ENCODE measurements around the gene GSTM1. TPM values are rescaled to one million over a fixed set of nuclear protein-coding genes. Genes with fewer than 3 reads are reported as not detected.
"Not testable (repeated sequence)": the region's sequence is repeated elsewhere in the genome, so short reads cannot be mapped to it uniquely, and the experiment has no call there.

Gene GSTM1
- total RNA-seq, 1 donor from 2014 or later = 67.8 TPM

- intact Hi-C loops (cut with micrococcal nuclease) = not testable (repeated sequence)
Observed at GRCh38 chr1:109694400-109694799, 6.8 kb downstream of the GSTM1 start.

DNA sequence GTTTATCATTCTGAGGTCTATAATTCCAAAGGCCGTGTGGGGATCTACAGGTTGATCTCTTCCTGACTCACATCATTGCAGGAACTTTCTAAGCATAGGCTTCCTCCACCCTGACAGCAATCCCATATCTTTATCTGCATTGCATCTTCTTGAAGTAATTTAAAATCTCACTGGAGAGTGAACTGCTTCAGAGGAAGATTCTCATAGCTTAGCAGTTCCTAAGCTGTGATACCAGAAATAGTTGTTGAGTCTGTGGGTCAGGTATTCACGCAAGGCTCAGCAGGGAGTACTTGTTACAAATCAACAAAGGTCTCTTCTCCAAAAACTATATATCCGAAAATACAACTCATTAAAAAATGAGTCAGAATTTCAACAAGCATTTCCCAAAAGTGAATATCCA is 7.5 kb downstream of the GSTM1 start:
- intact Hi-C loops (cut with micrococcal nuclease) = not testable (repeated sequence)

- intact Hi-C loops (cut with micrococcal nuclease) = no loop called here
Observed at GRCh38 chr1:109697066-109697465, 9.4 kb downstream of the GSTM1 start.

- intact Hi-C loops (cut with micrococcal nuclease) = not testable (repeated sequence)
Observed at GRCh38 chr1:109697861-109698260, 10.2 kb downstream of the GSTM1 start.

- intact Hi-C loops (cut with micrococcal nuclease) = not testable (repeated sequence)
Observed at GRCh38 chr1:109702940-109703339, 15.3 kb downstream of the GSTM1 start.

- intact Hi-C loops (cut with micrococcal nuclease) = no loop called here
Observed at GRCh38 chr1:109704173-109704572, 16.6 kb downstream of the GSTM1 start.

DNA sequence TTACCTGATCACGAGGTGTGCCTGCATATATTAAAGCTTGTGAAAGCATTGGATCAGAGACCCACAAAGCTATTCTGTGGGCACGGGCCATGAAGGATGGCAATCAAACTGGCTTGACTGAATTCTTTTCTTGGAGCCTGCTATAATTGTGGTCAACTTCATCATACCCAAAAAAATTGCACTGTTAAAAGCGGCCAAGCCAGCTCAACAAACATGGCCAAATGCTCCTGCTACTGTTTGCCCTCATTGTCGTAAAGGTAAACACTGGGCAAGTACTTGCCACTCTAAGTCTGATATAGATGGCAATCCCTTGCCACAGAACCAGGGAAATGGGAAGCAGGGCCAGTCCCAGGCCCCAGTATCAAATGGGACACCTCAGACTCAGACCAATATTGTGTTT is 17.8 kb downstream of the GSTM1 start:
- intact Hi-C loops (cut with micrococcal nuclease) = no loop called here

DNA sequence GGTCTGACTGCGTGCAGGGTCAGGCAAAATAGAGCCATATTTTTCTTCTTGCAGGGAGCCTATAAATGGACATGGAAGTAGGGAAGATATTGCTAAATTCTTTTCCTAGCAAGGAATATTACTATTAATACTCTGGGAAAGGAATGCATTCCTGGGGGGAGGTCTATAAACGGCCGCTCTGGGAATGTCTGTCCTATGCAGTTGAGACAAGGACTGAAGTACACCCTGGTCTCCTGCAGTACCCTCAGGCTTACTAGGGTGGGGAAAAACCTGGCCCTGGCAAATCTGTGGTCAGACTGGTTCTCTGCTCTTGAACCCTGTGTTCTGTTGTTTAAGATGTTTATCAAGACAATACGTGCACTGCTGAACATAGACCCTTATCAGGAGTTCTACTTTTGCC is 21.3 kb downstream of the GSTM1 start:
- intact Hi-C loops (cut with micrococcal nuclease) = not testable (repeated sequence)

GRCh38 chr1:109709822-109710221 is 22.2 kb downstream of the GSTM1 start:
- intact Hi-C loops (cut with micrococcal nuclease) = loop anchor here (2.0 kb wide), 1 partner anchor 23 kb away; the partner anchor contains the start of gene GSTM1

DNA sequence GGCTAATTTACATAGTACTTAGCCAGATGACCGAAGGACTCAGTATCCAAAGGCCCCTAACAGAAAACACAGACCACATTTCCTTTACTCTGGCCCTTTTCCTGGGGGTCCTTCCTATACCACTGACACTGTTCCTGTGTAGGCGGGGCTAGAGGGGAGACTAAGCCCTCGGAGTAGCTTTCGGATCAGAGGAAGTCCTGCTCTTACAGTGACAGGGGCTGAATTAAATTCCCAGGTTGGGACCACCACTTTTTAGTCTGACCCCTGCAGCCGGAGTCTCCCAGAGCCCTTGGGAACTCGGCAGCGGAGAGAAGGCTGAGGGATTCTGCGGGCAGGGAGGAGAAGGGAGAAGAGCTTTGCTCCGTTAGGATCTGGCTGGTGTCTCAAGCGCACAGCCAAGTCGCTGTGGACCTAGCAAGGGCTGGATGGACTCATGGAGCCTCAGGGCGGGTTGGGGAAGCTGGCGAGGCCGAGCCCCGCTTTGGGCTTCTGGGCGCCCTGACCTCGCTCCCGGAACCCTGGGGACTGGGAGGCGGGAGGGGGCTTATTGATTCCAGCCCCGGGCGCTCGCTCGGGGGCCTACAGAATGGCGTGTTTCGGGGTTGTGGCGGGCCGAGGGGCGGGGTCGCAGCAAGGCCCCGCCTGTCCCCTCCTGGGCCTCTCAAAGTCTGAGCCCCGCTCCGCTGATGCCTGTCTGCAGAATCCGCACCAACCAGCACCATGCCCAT is 24.1 kb downstream of the GSTM1 start, which contains the start of gene GSTM5:
TSS of gene GSTM5 (plus strand) at position 659 of the 728 bp plus-strand sequence. CDS start at position 721, 62 bp downstream.
- intact Hi-C loops (cut with micrococcal nuclease) = loop anchor here (2.0 kb wide), 1 partner anchor 25 kb away; the partner anchor contains the start of gene GSTM1

DNA sequence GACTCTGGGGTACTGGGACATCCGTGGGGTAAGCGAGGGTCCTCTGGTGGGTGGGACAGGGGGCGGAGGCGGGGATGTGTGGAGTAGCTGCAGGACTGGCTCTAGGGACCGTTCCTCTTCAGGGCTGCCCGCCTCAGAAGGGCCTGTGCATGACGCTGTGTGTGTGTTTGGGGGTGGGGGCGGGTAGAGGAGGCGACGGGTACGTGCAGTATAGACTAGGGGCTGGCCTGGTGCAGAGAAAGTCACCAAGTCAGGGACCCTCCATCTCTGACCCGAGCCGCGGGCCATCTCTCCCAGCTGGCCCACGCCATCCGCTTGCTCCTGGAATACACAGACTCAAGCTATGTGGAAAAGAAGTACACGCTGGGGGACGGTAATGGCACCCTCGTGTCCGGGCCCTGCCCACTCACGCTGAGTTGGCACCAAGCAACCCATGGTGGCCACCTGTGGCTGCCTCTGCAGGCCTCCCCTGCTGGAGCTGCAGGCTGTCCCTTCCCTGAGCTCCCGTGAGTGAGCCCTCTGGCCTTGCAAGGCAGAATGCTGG is 24.8 kb downstream of the GSTM1 start:
- intact Hi-C loops (cut with micrococcal nuclease) = no loop called here

DNA sequence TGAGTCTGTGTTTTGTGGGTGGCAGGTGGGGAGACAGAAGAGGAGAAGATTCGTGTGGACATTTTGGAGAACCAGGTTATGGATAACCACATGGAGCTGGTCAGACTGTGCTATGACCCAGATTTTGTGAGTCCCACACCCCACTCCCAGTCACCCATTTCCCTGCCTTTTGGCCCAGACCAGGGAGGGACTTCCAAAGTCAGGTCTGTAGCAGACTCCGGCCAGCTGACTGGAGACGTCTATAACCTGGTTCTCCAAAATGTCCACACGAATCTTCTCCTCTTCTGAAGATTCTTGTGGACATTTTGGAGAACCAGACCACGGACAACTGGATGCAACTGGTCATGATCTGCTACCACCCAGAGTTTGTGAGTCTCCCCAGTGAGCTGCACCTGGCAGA is 26.0 kb downstream of the GSTM1 start:
- intact Hi-C loops (cut with micrococcal nuclease) = no loop called here

DNA sequence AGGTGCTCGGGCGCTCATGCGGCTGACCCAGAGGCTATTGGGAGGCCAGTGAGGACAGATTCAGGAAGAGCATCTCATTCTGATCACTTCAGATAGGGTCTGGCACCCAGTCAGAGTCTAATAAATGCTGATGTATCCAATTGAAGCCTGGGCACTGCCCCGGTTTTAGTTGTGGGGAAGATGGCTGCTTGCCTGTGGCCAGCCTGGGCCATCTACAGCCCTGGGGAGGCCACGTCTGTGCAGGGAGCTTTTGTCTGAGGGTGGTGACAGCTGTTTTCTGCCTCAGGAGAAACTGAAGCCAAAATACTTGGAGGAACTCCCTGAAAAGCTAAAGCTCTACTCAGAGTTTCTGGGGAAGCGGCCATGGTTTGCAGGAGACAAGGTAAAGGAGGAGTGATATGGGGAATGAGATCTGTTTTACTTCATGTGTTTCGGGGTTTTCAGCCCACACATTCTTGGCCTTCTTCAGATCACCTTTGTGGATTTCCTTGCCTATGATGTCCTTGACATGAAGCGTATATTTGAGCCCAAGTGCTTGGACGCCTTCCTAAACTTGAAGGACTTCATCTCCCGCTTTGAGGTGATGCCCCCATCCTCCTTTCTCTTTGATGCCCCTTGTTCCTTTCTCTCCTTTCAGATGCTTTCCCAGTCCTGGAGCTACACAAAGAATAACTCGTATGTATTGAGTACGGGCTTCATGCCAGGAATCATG is 27.2 kb downstream of the GSTM1 start:
- intact Hi-C loops (cut with micrococcal nuclease) = no loop called here

DNA sequence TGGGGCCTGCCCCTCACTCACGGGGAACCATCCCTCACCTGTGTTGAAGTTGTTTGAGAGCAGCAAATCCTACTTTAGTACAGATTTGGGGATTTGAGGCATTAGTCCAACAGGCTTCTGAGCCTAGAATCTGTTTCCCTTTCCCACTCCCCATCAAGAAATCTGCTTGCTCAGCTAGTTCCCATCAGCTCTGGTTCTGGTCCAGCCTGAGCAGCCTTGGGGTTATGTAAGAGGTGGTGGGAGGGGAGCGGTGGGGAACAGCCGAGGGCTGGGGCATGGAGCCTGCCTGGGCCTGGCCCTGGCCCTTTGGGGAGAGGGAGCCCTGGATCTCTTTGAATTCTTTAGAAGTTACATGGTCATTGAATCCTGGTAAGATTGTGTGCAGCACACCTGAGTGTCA is 28.5 kb downstream of the GSTM1 start:
- intact Hi-C loops (cut with micrococcal nuclease) = no loop called here

DNA sequence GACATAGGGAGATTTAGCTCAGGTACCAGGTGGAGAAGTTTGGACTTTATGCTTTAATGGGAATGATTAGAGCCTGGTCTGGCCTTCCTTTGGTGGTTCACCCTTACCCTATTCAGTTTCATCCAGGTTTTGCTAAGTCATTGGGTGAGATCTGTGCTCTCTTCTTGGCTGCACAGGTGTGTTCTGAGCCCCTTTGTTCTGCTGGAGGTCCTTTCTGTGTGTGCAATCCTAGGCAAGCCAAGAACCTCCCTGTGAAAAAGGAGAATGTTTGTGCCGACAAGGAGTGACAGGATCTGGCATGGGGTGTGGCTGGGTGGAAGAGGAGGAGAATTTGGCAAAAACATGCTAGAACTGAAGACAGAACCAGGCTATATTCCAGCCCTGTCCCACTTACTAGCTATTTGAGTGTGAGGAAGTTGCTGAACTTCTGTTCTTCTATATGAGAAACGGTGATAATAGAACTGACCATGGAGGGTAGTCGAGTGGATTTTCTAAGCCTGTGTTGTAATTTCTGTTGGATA is 29.0 kb downstream of the GSTM1 start:
- intact Hi-C loops (cut with micrococcal nuclease) = no loop called here

DNA sequence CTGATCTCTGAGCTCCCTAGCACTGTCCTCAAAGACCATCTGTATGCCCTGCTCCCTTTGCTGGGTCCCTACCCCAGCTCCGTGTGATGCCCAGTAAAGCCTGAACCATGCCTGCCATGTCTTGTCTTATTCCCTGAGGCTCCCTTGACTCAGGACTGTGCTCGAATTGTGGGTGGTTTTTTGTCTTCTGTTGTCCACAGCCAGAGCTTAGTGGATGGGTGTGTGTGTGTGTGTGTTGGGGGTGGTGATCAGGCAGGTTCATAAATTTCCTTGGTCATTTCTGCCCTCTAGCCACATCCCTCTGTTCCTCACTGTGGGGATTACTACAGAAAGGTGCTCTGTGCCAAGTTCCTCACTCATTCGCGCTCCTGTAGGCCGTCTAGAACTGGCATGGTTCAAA is 30.1 kb downstream of the GSTM1 start:
- intact Hi-C loops (cut with micrococcal nuclease) = no loop called here

GRCh38 chr1:109718495-109718894 is 30.9 kb downstream of the GSTM1 start:
- intact Hi-C loops (cut with micrococcal nuclease) = no loop called here

DNA sequence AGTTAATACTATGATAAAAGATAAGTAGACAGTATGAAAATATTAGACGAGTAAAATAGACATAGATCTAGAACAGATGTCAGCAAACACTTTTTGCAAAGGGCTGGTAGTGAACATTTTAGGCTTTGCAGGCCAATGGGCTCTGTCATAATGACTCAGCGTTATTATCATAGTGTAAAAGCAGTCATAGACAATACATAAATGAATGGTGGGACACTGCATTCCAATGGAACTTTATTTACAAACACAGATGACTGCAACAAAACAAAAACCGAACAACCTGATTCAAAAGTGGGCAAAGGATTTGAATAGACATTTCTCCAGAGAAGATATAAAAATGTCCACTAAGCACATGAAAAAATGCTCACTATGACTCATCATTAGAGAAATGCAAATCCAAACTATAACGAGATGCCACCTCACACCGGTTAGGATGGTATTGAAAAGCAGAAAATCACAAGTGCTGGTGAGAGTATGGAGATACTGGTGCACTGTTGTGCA is 31.8 kb downstream of the GSTM1 start:
- intact Hi-C loops (cut with micrococcal nuclease) = no loop called here

- intact Hi-C loops (cut with micrococcal nuclease) = no loop called here
Observed at GRCh38 chr1:109721042-109721441, 33.4 kb downstream of the GSTM1 start.

DNA sequence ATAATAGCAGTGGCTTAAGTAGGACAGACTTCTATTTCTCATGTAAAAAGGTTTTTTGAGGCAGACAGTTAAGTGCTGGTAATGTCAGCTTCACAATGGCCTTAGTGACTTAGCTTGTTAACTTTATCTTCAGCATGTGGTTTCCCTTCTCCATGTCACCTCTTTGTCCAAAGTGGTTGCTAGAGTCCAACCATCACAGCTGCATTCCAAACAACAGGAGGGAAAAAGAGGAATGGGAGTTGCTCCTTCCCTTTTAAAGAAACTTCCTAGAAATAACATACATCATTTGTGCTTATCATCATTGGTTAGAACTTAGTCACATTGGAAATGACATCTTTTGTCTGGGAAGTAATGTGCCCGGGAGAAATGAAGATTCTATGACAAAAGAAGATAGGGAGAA is 34.4 kb downstream of the GSTM1 start:
- intact Hi-C loops (cut with micrococcal nuclease) = no loop called here

- intact Hi-C loops (cut with micrococcal nuclease) = no loop called here
Observed at GRCh38 chr1:109722908-109723691, 35.5 kb downstream of the GSTM1 start.

Data from T-helper 1 cell treated with Interleukin-12 subunit alpha and Interleukin-12 subunit beta and Interleukin-4 antibody, amounts not matched to agents 30 ng/mL and 1 ng/mL, for 36 hours (primary cell).